Urinary bladder (tissue), 4 donors: ENCODE results near the gene CPA5. TPM values are rescaled to one million over a fixed set of nuclear protein-coding genes. Genes with fewer than 3 reads are reported as not detected.

Source experiments
- DNase-seq: peaks from one replicate; pipeline ENCODE4 v3.0.0-alpha.2; 2015; ENCODE audit errors: extremely low spot score
- H3K27ac ChIP-seq: one replicate; pipeline ENCODE4 v1.5.1; 2013; ENCODE audit warnings: low read depth, mild to moderate bottlenecking, moderate library complexity
- H3K36me3 ChIP-seq: one replicate; pipeline ENCODE4 v1.6.1; 2013; ENCODE audit warnings: mild to moderate bottlenecking, moderate library complexity; ENCODE audit not compliant: insufficient read depth
- H3K4me1 ChIP-seq: one replicate; pipeline ENCODE4 v1.6.1; 2013; ENCODE audit warnings: mild to moderate bottlenecking, moderate library complexity; ENCODE audit not compliant: insufficient read depth
- H3K4me3 ChIP-seq: one replicate; pipeline ENCODE4 v1.5.1; 2013; ENCODE audit warnings: low read depth, low read length
- WGBS: extraction: QIAGEN DNeasy Blood & Tissue Kit; methylation state at CpG from one replicate; pipeline ENCODE4 v1.1.7; 2013; 5-methylcytosine and 5-hydroxymethylcytosine counted together
- polyA plus RNA-seq: library from polyadenylated mRNA; stranded (reverse); fragments of 200-250 nt; gene quantifications from one replicate; pipeline ENCODE4 v1.2.3, GENCODE V29; 2013
- total RNA-seq: library from RNA; depleted of rRNA; stranded (reverse); fragments of >200 nt; gene quantifications from one replicate; pipeline ENCODE4 v1.2.3, GENCODE V29; 2014
- donor health status: healthy with polysubstance abuse.
- donor health status: healthy.

CPA5 gene
- total and polyA plus RNA-seq, 2 donors, result 0.16 TPM; not detected in 1

- DNase-seq, result no peak
- Histone ChIP-seq H3K4me3 (no peak overlapping the region), H3K27ac (no peak overlapping the region), H3K4me1 (no peaks in the 10 kb centered on the region), H3K36me3 (no peaks in the 10 kb centered on the region)
- 96% methylated on average over 3 of the region's 3 CpGs for WGBS
These were observed 1.8 kb upstream of the CPA5 start for GRCh38 chr7:130342701-130343380.

GRCh38 chr7:130345136-130345535 lies 520 bp downstream of the CPA5 start:
- Histone ChIP-seq H3K27ac (no peak overlapping the region), H3K36me3 (no peaks in the 10 kb centered on the region), H3K4me3 (no peak overlapping the region), H3K4me1 (no peaks in the 10 kb centered on the region)
- WGBS, result 61% methylated on average over 8 of the region's 8 CpGs
- no peak for DNase-seq

GRCh38 chr7:130345725-130346124 lies 1.1 kb downstream of the CPA5 start:
- no peak for DNase-seq
- 93% methylated on average over 5 of the region's 5 CpGs for WGBS
- no peaks in the 10 kb centered on the region for H3K4me1 ChIP-seq
- no peaks in the 10 kb centered on the region for H3K36me3 ChIP-seq
- no peak overlapping the region for H3K27ac ChIP-seq
- no peak overlapping the region for H3K4me3 ChIP-seq

- H3K4me3 ChIP-seq, result no peak overlapping the region
- DNase-seq, result no peak
- H3K4me1 ChIP-seq, result no peaks in the 10 kb centered on the region
- H3K27ac ChIP-seq, result no peak overlapping the region
- no peaks in the 10 kb centered on the region for H3K36me3 ChIP-seq
- 91% methylated on average over 10 of the region's 10 CpGs for WGBS
These were observed 1.7 kb downstream of the CPA5 start for GRCh38 chr7:130346177-130346905.

GRCh38 chr7:130346941-130347340 lies 2.3 kb downstream of the CPA5 start:
- Histone ChIP-seq H3K27ac (no peak overlapping the region), H3K4me3 (no peak overlapping the region), H3K4me1 (no peaks in the 10 kb centered on the region), H3K36me3 (no peaks in the 10 kb centered on the region)
- no peak for DNase-seq
- 92% methylated on average over 12 of the region's 12 CpGs for WGBS

- no peaks in the 10 kb centered on the region for H3K4me1 ChIP-seq
- WGBS, result 78% methylated on average over 16 of the region's 16 CpGs
- no peak overlapping the region for H3K27ac ChIP-seq
- H3K4me3 ChIP-seq, result no peak overlapping the region
- no peaks in the 10 kb centered on the region for H3K36me3 ChIP-seq
- DNase-seq, result no peak
These were observed 5.5 kb downstream of the CPA5 start for GRCh38 chr7:130349911-130350782.

GRCh38 chr7:130350945-130351790 lies 6.6 kb downstream of the CPA5 start:
- Histone ChIP-seq H3K27ac (no peak overlapping the region), H3K4me3 (no peak overlapping the region), H3K36me3 (no peaks in the 10 kb centered on the region), H3K4me1 (no peaks in the 10 kb centered on the region)
- DNase-seq, result no peak
- 48% methylated on average over 20 of the region's 20 CpGs for WGBS

- Histone ChIP-seq H3K27ac (no peak overlapping the region), H3K36me3 (no peaks in the 10 kb centered on the region), H3K4me1 (no peaks in the 10 kb centered on the region), H3K4me3 (no peak overlapping the region)
- WGBS, result 67% methylated on average over 6 of the region's 6 CpGs
- DNase-seq, result no peak
These were observed 7.1 kb downstream of the CPA5 start for GRCh38 chr7:130351791-130352090.

- WGBS, result 60% methylated on average over 20 of the region's 20 CpGs
- no peak overlapping the region for H3K27ac ChIP-seq
- no peak overlapping the region for H3K4me3 ChIP-seq
- no peak for DNase-seq
- H3K36me3 ChIP-seq, result no peaks in the 10 kb centered on the region
- H3K4me1 ChIP-seq, result no peaks in the 10 kb centered on the region
These were observed 7.8 kb downstream of the CPA5 start for GRCh38 chr7:130352194-130353074.

GRCh38 chr7:130353196-130353595 lies 8.6 kb downstream of the CPA5 start:
- DNase-seq, result no peak
- 92% methylated on average over 7 of the region's 7 CpGs for WGBS
- H3K27ac ChIP-seq, result no peak overlapping the region
- no peaks in the 10 kb centered on the region for H3K36me3 ChIP-seq
- H3K4me1 ChIP-seq, result no peaks in the 10 kb centered on the region
- H3K4me3 ChIP-seq, result no peak overlapping the region

GRCh38 chr7:130356121-130356875 lies 11.7 kb downstream of the CPA5 start:
- peak overlapping the region; percentile 65 for H3K27ac ChIP-seq
- H3K36me3 ChIP-seq, result no peaks in the 10 kb centered on the region
- no peaks in the 10 kb centered on the region for H3K4me1 ChIP-seq
- WGBS, result 32% methylated on average over 9 of the region's 9 CpGs
- no peak overlapping the region for H3K4me3 ChIP-seq
- DNase-seq, result no peak
